ENCODE measurements around the gene ANKRD11.

The ANKRD11 gene

GRCh38 chr16:89324056-89325010 is 166.0 kb downstream of the ANKRD11 start:
- peak; percentile 92 for DNase-seq

GRCh38 chr16:89323120-89323960 is 167.0 kb downstream of the ANKRD11 start:
- DNase-seq: no peak

- peak; percentile 76 for DNase-seq
Observed at GRCh38 chr16:89322321-89323119, 167.8 kb downstream of the ANKRD11 start.

GRCh38 chr16:89320782-89321501 is 169.4 kb downstream of the ANKRD11 start:
- peak; percentile 45 for DNase-seq

- peak; percentile 91 for DNase-seq
Observed at GRCh38 chr16:89319886-89320781, 170.2 kb downstream of the ANKRD11 start.

GRCh38 chr16:89319631-89319885 is 170.8 kb downstream of the ANKRD11 start:
- no peak for DNase-seq

- no peak for DNase-seq
Observed at GRCh38 chr16:89318871-89319630, 171.3 kb downstream of the ANKRD11 start.

GRCh38 chr16:89318430-89318758 is 172.0 kb downstream of the ANKRD11 start:
- no peak for DNase-seq

GRCh38 chr16:89317729-89318429 is 172.5 kb downstream of the ANKRD11 start:
- no peak for DNase-seq

- DNase-seq: no peak
Observed at GRCh38 chr16:89317101-89317671, 173.2 kb downstream of the ANKRD11 start.

- DNase-seq: no peak
Observed at GRCh38 chr16:89316701-89317100, 173.7 kb downstream of the ANKRD11 start.

- DNase-seq: peak; percentile 87
Observed at GRCh38 chr16:89315791-89316581, 174.4 kb downstream of the ANKRD11 start.

- DNase-seq: no peak
Observed at GRCh38 chr16:89315271-89315670, 175.1 kb downstream of the ANKRD11 start.

GRCh38 chr16:89314854-89315253 is 175.5 kb downstream of the ANKRD11 start:
- no peak for DNase-seq

- DNase-seq: no peak
Observed at GRCh38 chr16:89314357-89314756, 176.0 kb downstream of the ANKRD11 start.

GRCh38 chr16:89313583-89313982 is 176.8 kb downstream of the ANKRD11 start:
- no peak for DNase-seq

GRCh38 chr16:89312598-89313299 is 177.6 kb downstream of the ANKRD11 start:
- DNase-seq: no peak

- no peak for DNase-seq
Observed at GRCh38 chr16:89312194-89312593, 178.2 kb downstream of the ANKRD11 start.
